Measurements from ENCODE around the gene KLHL17.
"Not testable (repeated sequence)": the region's sequence is repeated elsewhere in the genome, so short reads cannot be mapped to it uniquely, and the experiment has no call there.

Gene KLHL17

GRCh38 chr1:972726-973458 is 12.5 kb downstream of the KLHL17 start:
- TF ChIP-seq CTCF (IDR thresholded peaks at IDR 0.05), result no peak
- no peak overlapping the region for H3K27ac ChIP-seq
- no peak for DNase-seq (ENCODE audit: low spot score)

GRCh38 chr1:973459-974292 is 13.3 kb downstream of the KLHL17 start:
- Histone ChIP-seq H3K27ac (no peak overlapping the region), H3K4me3 (no peak overlapping the region)
- no peak for TF ChIP-seq CTCF (IDR thresholded peaks at IDR 0.05)
- DNase-seq (ENCODE audit: low spot score), result no peak

More at GRCh38 chr1:972726-973458, 12.5 kb downstream of the KLHL17 start:
- H3K4me3 ChIP-seq, result no peak overlapping the region

- no peak overlapping the region for H3K4me3 ChIP-seq
- no peak for DNase-seq (ENCODE audit: low spot score)
- H3K27ac ChIP-seq, result no peak overlapping the region
- TF ChIP-seq CTCF (IDR thresholded peaks at IDR 0.05), result no peak
Observed at GRCh38 chr1:974293-974640, 13.9 kb downstream of the KLHL17 start.

- H3K27ac ChIP-seq, result no peak overlapping the region
- no peak for DNase-seq (ENCODE audit: low spot score)
- H3K4me3 ChIP-seq, result no peak overlapping the region
- TF ChIP-seq CTCF (IDR thresholded peaks at IDR 0.05), result no peak
Observed at GRCh38 chr1:974687-975328, 14.4 kb downstream of the KLHL17 start.

- DNase-seq (ENCODE audit: low spot score), result no peak
- H3K4me3 ChIP-seq, result no peak overlapping the region
- no peak overlapping the region for H3K27ac ChIP-seq
- TF ChIP-seq CTCF (IDR thresholded peaks at IDR 0.05), result no peak
Observed at GRCh38 chr1:975365-975764, 15.0 kb downstream of the KLHL17 start.

- H3K27ac ChIP-seq, result no peak overlapping the region
- TF ChIP-seq CTCF (IDR thresholded peaks at IDR 0.05), result peak; percentile 36
- H3K4me3 ChIP-seq, result peak overlapping the region; percentile 60
- DNase-seq (ENCODE audit: low spot score), result no peak
Observed at GRCh38 chr1:975896-976683, 15.7 kb downstream of the KLHL17 start.

GRCh38 chr1:976791-977190 is 16.4 kb downstream of the KLHL17 start:
- not testable (repeated sequence) for H3K27ac ChIP-seq; H3K4me3 ChIP-seq; DNase-seq (ENCODE audit: low spot score)

All from coronary artery (tissue), 2 donors.